Panc1 (cell line): ENCODE measurements around the gene TCHP. TPM values are rescaled to one million over a fixed set of nuclear protein-coding genes. Genes with fewer than 3 reads are reported as not detected.

Experiments
- ATAC-seq: fragments of 200-7000 bp; cut with Tn5 transposase; 2 replicates; pipeline ENCODE4 v1.9.1; 2020; ENCODE audit warnings: mild to moderate bottlenecking, moderate library complexity
- BruUV-seq: library from RNA; stranded (reverse); fragments of 400-500 nt; replicated peaks from 2 replicates; lab custom pipeline; 2021; lab: Mats Ljungman, UMichigan
- CTCF ChIA-PET: fragments of 300-600 bp; sonication (Branson Sonifier 250); formaldehyde crosslinking; loops from one replicate; lab custom pipeline; 2022; ENCODE audit warnings: antibody characterized with exemption; lab: Charles Lee
- POLR2A ChIA-PET: fragments of 300-600 bp; sonication (Branson Sonifier 250); formaldehyde crosslinking; loops from one replicate; lab custom pipeline; 2022; ENCODE audit warnings: antibody characterized with exemption; lab: Charles Lee
- DNase-seq: peaks from one replicate; pipeline ENCODE4 v3.0.0-alpha.2; 2010; ENCODE audit warnings: low read depth, low spot score
- H3K27ac ChIP-seq: 2 replicates; pipeline ENCODE4 v1.5.1; 2011; ENCODE audit warnings: mild to moderate bottlenecking, low read length, inconsistent platforms
- H3K27me3 ChIP-seq: fragments of 200-500 bp; sonication (Bioruptor generic); 2 replicates; pipeline ENCODE4 v1.6.0; 2014; ENCODE audit warnings: low read length, inconsistent platforms; ENCODE audit not compliant: control insufficient read depth, insufficient read depth
- H3K36me3 ChIP-seq: fragments of 200-500 bp; sonication (Bioruptor generic); 2 replicates; pipeline ENCODE4 v1.5.1; 2014; ENCODE audit warnings: inconsistent platforms, mild to moderate bottlenecking, low read length, moderate library complexity; ENCODE audit not compliant: control insufficient read depth, insufficient read depth
- H3K4me1 ChIP-seq: 2 replicates; pipeline ENCODE4 v1.5.1; 2011; ENCODE audit warnings: inconsistent platforms, mild to moderate bottlenecking, low read length, moderate library complexity; ENCODE audit not compliant: control insufficient read depth, insufficient read depth
- H3K4me3 ChIP-seq, 2 experiments: 2 replicates each; pipeline ENCODE4 v1.5.1; 2011 to 2012; ENCODE audit warnings: low read depth in 2 of 2, low read length in 2 of 2, mild to moderate bottlenecking in 2 of 2, inconsistent platforms in 1 of 2, moderate library complexity in 1 of 2
- H3K9me3 ChIP-seq: fragments of 200-500 bp; sonication (Bioruptor generic); 2 replicates; pipeline ENCODE4 v1.5.1; 2014; ENCODE audit warnings: low read depth, mild to moderate bottlenecking, inconsistent platforms, low read length, moderate library complexity; ENCODE audit not compliant: control insufficient read depth, insufficient read depth
- CTCF ChIP-seq: fragments of 450-650 bp; IDR thresholded peaks from 2 replicates; pipeline ENCODE4 v1.5.1; 2017; ENCODE audit warnings: mild to moderate bottlenecking
- POLR2AphosphoS5 ChIP-seq: IDR thresholded peaks from 2 replicates; pipeline ENCODE4 v1.6.1; 2012; ENCODE audit warnings: mild to moderate bottlenecking, low read depth, low read length, moderate library complexity
- SIN3A ChIP-seq: IDR thresholded peaks from 2 replicates; pipeline ENCODE4 v1.6.1; 2012; ENCODE audit warnings: low read depth, mild to moderate bottlenecking, low read length, moderate library complexity, borderline replicate concordance; ENCODE audit not compliant: insufficient read depth
- TCF7L2 ChIP-seq: IDR thresholded peaks from 2 replicates; pipeline ENCODE4 v1.6.1; 2011; ENCODE audit warnings: mild to moderate bottlenecking, low read depth, low read length, inconsistent platforms
- in situ Hi-C: cut with HindIII; loops from 2 replicates; pipeline ENCODE4 v1.10.0; 2016; ENCODE audit warnings: low sequenced_read_pairs, low pct_unique_long_range_greater_than_20kb
- intact Hi-C: fragments of 100-400 bp; cut with micrococcal nuclease; formaldehyde crosslinking; loops from one replicate; pipeline ENCODE4 v1.10.0; 2022; ENCODE audit not compliant: unreplicated experiment
- total RNA-seq: library from RNA; stranded (reverse); gene quantifications from one replicate; pipeline ENCODE4 v1.2.1, GENCODE V29; 2021; ENCODE audit not compliant: unreplicated experiment
- TF ChIP-seq, protein P1 (sequence below), 2 experiments: IDR thresholded peaks; 2 replicates each; pipeline ENCODE4 v1.6.1; 2011 to 2012; ENCODE audit warnings: low read depth in 2 of 2, control low read depth in 1 of 2, low read length in 1 of 2, mild to moderate bottlenecking in 1 of 2, moderate library complexity in 1 of 2; ENCODE audit not compliant: insufficient read depth in 1 of 2

The TCHP gene
- total RNA-seq, 1 experiment from 2014 or later: 25.0 TPM

DNA sequence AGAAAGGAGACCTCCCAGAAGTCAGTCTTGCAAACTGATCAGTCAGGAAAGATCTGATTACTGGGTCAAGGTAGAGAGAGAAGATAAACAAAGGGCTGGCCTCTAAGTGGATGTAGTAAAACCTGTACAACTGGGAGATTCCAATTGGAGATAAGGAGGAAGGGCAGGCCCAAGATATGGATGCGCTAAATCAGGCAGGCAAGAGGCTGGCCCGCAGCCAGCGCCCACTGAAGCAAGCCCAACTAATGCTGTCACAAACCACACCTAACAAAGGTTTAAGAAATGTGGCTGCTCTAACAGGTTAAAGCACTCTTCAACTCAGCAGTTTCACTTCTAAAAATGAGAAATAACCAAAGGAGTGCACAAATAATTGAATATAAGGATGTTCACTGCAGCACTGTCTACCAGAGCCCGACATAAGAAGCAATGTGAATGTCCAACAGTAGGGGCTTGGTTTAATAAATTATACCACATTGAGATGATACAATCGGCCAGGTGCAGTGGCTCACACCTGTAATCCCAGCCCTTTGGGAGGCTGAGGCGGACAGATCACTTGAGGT is 24.4 kb upstream of the TCHP start:
- ChIA-PET CTCF (interaction anchor here (1.1 kb wide), 1 partner anchor 12 kb away, joined by 3 read pairs; no protein-coding TSS in a partner anchor), POLR2A (no interaction called here)
- ATAC-seq (no peak), DNase-seq (no peak)
- intact Hi-C loops (no loop called here), in situ Hi-C loops (no loop called here)
- no TSS peak for BruUV-seq
- no peak overlapping the region for H3K4me3 ChIP-seq
- no peaks in the 10 kb centered on the region for H3K36me3 ChIP-seq
- no peak overlapping the region for H3K27ac ChIP-seq
- H3K9me3 ChIP-seq: no peaks in the 10 kb centered on the region
- TF ChIP-seq SIN3A (no peak), TCF7L2 (no peak), POLR2AphosphoS5 (no peak), CTCF (no peak)
- TF ChIP-seq, protein P1, sequence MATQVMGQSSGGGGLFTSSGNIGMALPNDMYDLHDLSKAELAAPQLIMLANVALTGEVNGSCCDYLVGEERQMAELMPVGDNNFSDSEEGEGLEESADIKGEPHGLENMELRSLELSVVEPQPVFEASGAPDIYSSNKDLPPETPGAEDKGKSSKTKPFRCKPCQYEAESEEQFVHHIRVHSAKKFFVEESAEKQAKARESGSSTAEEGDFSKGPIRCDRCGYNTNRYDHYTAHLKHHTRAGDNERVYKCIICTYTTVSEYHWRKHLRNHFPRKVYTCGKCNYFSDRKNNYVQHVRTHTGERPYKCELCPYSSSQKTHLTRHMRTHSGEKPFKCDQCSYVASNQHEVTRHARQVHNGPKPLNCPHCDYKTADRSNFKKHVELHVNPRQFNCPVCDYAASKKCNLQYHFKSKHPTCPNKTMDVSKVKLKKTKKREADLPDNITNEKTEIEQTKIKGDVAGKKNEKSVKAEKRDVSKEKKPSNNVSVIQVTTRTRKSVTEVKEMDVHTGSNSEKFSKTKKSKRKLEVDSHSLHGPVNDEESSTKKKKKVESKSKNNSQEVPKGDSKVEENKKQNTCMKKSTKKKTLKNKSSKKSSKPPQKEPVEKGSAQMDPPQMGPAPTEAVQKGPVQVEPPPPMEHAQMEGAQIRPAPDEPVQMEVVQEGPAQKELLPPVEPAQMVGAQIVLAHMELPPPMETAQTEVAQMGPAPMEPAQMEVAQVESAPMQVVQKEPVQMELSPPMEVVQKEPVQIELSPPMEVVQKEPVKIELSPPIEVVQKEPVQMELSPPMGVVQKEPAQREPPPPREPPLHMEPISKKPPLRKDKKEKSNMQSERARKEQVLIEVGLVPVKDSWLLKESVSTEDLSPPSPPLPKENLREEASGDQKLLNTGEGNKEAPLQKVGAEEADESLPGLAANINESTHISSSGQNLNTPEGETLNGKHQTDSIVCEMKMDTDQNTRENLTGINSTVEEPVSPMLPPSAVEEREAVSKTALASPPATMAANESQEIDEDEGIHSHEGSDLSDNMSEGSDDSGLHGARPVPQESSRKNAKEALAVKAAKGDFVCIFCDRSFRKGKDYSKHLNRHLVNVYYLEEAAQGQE (IDR thresholded peaks at IDR 0.05; ENCODE audit: insufficient read depth in 1 of 2, low read depth in 2 of 2, low read length in 1 of 2): no peak
- H3K27me3 ChIP-seq: no peaks in the 10 kb centered on the region
- peaks cover 14% of the 10 kb centered on the region for H3K4me1 ChIP-seq

DNA sequence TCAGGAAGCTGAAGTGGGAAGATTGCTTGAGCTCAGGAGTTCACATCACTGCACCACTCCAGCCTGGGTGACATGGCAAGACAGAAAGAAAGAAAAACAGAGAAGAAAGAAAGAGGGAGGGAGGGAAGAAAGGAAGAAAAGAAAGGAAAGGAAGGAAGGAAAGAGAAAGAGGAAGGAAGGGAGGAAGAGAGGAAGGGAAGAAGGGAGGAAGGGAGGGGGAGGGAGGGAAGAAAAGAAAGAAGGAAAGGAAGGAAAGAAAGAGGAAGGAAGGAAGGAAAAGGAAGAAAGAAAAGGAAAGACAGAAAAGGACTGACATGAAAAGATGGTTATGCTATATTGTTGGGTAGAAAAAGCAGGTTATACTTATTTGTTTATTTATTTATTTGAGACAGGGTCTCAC is 23.7 kb upstream of the TCHP start:
- H3K27ac ChIP-seq: no peak overlapping the region
- no peaks in the 10 kb centered on the region for H3K36me3 ChIP-seq
- no peak for ATAC-seq
- no peak for TF ChIP-seq POLR2AphosphoS5
- peaks cover 14% of the 10 kb centered on the region for H3K4me1 ChIP-seq
- in situ Hi-C loops (no loop called here), intact Hi-C loops (no loop called here)
- H3K9me3 ChIP-seq: no peaks in the 10 kb centered on the region
- H3K4me3 ChIP-seq: no peak overlapping the region
- ChIA-PET POLR2A (interaction anchor here (0.6 kb wide), 1 partner anchor 171 kb away, joined by 7 read pairs; no protein-coding TSS in a partner anchor), CTCF (interaction anchor here (0.6 to 1.1 kb wide), 2 partner anchors 13 to 22 kb away, joined by 3 read pairs; no protein-coding TSS in a partner anchor)
- DNase-seq: no peak
- no TSS peak for BruUV-seq
- H3K27me3 ChIP-seq: no peaks in the 10 kb centered on the region

DNA sequence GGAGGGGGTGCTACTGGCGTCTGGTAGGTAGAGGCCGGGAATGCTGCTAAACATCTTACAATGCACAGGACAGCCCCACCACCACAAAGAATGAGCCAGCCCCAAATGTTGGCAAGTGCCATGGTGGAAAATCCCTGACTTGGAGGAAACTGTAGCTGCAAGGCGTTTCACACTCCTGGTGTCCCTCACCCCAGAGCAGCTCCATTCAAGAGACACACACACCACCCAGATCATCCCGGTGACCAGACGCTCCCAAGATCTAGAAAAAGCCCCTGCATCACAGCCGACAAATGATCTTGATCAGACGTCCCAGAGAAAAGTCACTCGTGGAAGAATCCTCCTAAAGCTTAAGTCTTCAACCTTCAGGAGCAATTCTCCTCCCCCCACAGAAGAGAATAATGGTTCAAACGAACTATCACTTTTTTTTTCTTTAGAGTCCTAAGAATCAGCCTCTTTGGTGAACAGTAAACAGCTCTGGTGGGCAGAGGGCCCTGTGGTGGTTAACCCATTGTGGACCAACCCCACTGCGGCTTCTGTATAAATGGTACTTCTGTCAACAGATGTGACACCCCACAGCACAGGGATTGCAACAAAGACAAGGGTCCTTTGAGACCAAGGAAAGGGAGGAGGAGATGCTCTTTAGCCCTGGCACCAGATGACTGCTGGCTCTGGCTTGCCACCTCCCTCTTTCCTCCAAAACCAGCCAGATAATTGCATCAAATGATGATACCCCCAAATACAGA is 22.4 kb upstream of the TCHP start:
- TF ChIP-seq TCF7L2 (no peak), CTCF (no peak), POLR2AphosphoS5 (no peak), SIN3A (no peak)
- TF ChIP-seq, protein P1 (IDR thresholded peaks at IDR 0.05; ENCODE audit: insufficient read depth in 1 of 2, low read depth in 2 of 2, low read length in 1 of 2): no peak
- no TSS peak for BruUV-seq
- Histone ChIP-seq H3K27me3 (no peaks in the 10 kb centered on the region), H3K4me1 (peaks cover 14% of the 10 kb centered on the region), H3K27ac (no peak overlapping the region), H3K36me3 (no peaks in the 10 kb centered on the region), H3K9me3 (no peaks in the 10 kb centered on the region), H3K4me3 (no peak overlapping the region)
- ChIA-PET POLR2A (no interaction called here), CTCF (interaction anchor here (1.1 kb wide), 1 partner anchor 13 kb away, joined by 3 read pairs; no protein-coding TSS in a partner anchor)
- DNase-seq (no peak), ATAC-seq (no peak)
- in situ Hi-C loops: no loop called here
- intact Hi-C loops: no loop called here
